Transverse colon (tissue), 4 donors: ENCODE data around the gene PEX10. TPM values are rescaled to one million over a fixed set of nuclear protein-coding genes. Genes with fewer than 3 reads are reported as not detected.

ENCODE experiments used
- DNase-seq: peaks from one replicate; pipeline ENCODE4 v3.0.0-alpha.2; 2019
- H3K27ac ChIP-seq, 4 donors: fragments of 200-600 bp; sonication (generic); 2 replicates each; pipeline ENCODE4 v1.5.1; 2016 to 2018; ENCODE audit warnings: inconsistent platforms in 4 of 4
- H3K27me3 ChIP-seq: fragments of 200-600 bp; sonication (generic); 2 replicates; pipeline ENCODE4 v1.5.1; 2017; ENCODE audit warnings: inconsistent platforms
- H3K36me3 ChIP-seq, 4 donors: fragments of 200-600 bp; sonication (generic); 2 replicates each; pipeline ENCODE4 v1.5.1; 2017 to 2019; ENCODE audit warnings: inconsistent platforms in 4 of 4
- H3K4me1 ChIP-seq, 4 donors: fragments of 200-600 bp; sonication (generic); 2 replicates each; pipeline ENCODE4 v1.5.1; 2017 to 2020; ENCODE audit warnings: inconsistent platforms in 4 of 4
- H3K4me3 ChIP-seq, 4 donors: fragments of 200-600 bp; sonication (generic); 1 replicate in 1 of 4; 2 replicates in 3 of 4; pipeline versions ENCODE4 v1.5.1 to v1.6.1; 2017 to 2019; ENCODE audit warnings: inconsistent platforms in 4 of 4
- H3K9me3 ChIP-seq, 2 donors: fragments of 200-600 bp; sonication (generic); 2 replicates each; pipeline ENCODE4 v1.5.1; 2017 to 2019; ENCODE audit warnings: inconsistent platforms in 2 of 2
- CTCF ChIP-seq, 5 experiments: fragments of 200-600 bp in 3 of 5; fragments of 450-650 bp in 2 of 5; sonication (generic) in 3 of 5; IDR thresholded peaks; 1 replicate in 2 of 5; 2 replicates in 3 of 5; pipeline ENCODE4 v1.5.1; 2016 to 2017; ENCODE audit warnings: antibody characterized with exemption in 5 of 5, inconsistent platforms in 3 of 5, mild to moderate bottlenecking in 2 of 5, moderate library complexity in 1 of 5
- EP300 ChIP-seq: sonication (generic); formaldehyde crosslinking; IDR thresholded peaks from one replicate; pipeline ENCODE4 v1.6.1; 2017; ENCODE audit warnings: antibody characterized with exemption, low read depth
- POLR2A ChIP-seq: fragments of 450-650 bp; IDR thresholded peaks from one replicate; pipeline ENCODE4 v1.6.1; 2016; ENCODE audit warnings: antibody characterized with exemption, mild to moderate bottlenecking, moderate library complexity
- POLR2AphosphoS5 ChIP-seq, 3 donors: sonication (generic); formaldehyde crosslinking; IDR thresholded peaks; one replicate each; pipeline ENCODE4 v1.6.1; 2016; ENCODE audit warnings: antibody characterized with exemption in 3 of 3
- WGBS, 2 donors: methylation state at CpG; one replicate each; pipeline ENCODE4 v1.1.5; 2018; ENCODE audit warnings: low coverage in 1 of 2; 5-methylcytosine and 5-hydroxymethylcytosine counted together
- in situ Hi-C, 4 donors: fragments of 200-750 bp; cut with MboI; loops; one replicate each; pipeline versions ENCODE4 v1.15.0 to v1.15.1; 2017; ENCODE audit warnings: low sequenced_read_pairs in 3 of 4, low pct_ligation_motif_present in 1 of 4, low pct_unique_long_range_greater_than_20kb in 1 of 4
- intact Hi-C: fragments of 100-400 bp; cut with DNase I; formaldehyde crosslinking; loops from one replicate; pipeline ENCODE4 v1.15.1; 2023; ENCODE audit warnings: low total_unique reads
- total RNA-seq, 4 donors: library from RNA; depleted of rRNA; stranded (reverse); fragments of >200 nt; gene quantifications; one replicate each; pipeline ENCODE4 v1.1.0, GENCODE V29; 2016

Gene PEX10
- total RNA-seq, 4 donors from 2014 or later, result 16.9 to 28.8 (median 21.3) TPM

GRCh38 chr1:2458687-2459086, 46.3 kb upstream of the PEX10 start:
- 76% methylated on average over 16 of the region's 18 CpGs; no CpG with 5 or more reads in 1 of the 2 donors for WGBS, 2 donors
- H3K27me3 ChIP-seq, result peaks cover 22% of the 10 kb centered on the region
- H3K9me3 ChIP-seq, result no peaks in the 10 kb centered on the region
- no peak overlapping the region for H3K27ac ChIP-seq
- no peaks in the 10 kb centered on the region for H3K36me3 ChIP-seq
- in situ Hi-C loops, result no loop called here
- no peak for TF ChIP-seq CTCF (IDR thresholded peaks at IDR 0.05)
- no peak for TF ChIP-seq EP300
- no peak for TF ChIP-seq POLR2AphosphoS5 (IDR thresholded peaks at IDR 0.05)
- TF ChIP-seq POLR2A, result no peak
- no peak for DNase-seq
- intact Hi-C loops, result no loop called here
- no peaks in the 10 kb centered on the region for H3K4me1 ChIP-seq
- no peak overlapping the region for H3K4me3 ChIP-seq

- no peaks in the 10 kb centered on the region for H3K4me1 ChIP-seq
- intact Hi-C loops, result no loop called here
- no peak for TF ChIP-seq CTCF (IDR thresholded peaks at IDR 0.05)
- TF ChIP-seq EP300, result no peak
- TF ChIP-seq POLR2A, result no peak
- no peak for TF ChIP-seq POLR2AphosphoS5 (IDR thresholded peaks at IDR 0.05)
- peaks cover 17% of the 10 kb centered on the region for H3K27me3 ChIP-seq
- in situ Hi-C loops, result no loop called here
- WGBS, 2 donors, result 68% methylated on average over 13 of the region's 17 CpGs; no CpG with 5 or more reads in 1 of the 2 donors
- H3K27ac ChIP-seq, result no peak overlapping the region
- no peak overlapping the region for H3K4me3 ChIP-seq
- H3K9me3 ChIP-seq, result no peaks in the 10 kb centered on the region
- DNase-seq, result no peak
- no peaks in the 10 kb centered on the region for H3K36me3 ChIP-seq
Observed at GRCh38 chr1:2457444-2457843, 45.1 kb upstream of the PEX10 start.

GRCh38 chr1:2455757-2456156, 43.4 kb upstream of the PEX10 start:
- no peak overlapping the region for H3K4me3 ChIP-seq
- no peaks in the 10 kb centered on the region for H3K9me3 ChIP-seq
- intact Hi-C loops, result no loop called here
- WGBS, 2 donors, result 72% methylated on average over 21 of the region's 21 CpGs; no CpG with 5 or more reads in 1 of the 2 donors
- in situ Hi-C loops, result no loop called here
- H3K36me3 ChIP-seq, result no peaks in the 10 kb centered on the region
- no peaks in the 10 kb centered on the region for H3K4me1 ChIP-seq
- no peak for DNase-seq
- TF ChIP-seq EP300 (no peak), POLR2A (no peak), CTCF (IDR thresholded peaks at IDR 0.05) (no peak)
- peaks cover 18% of the 10 kb centered on the region for H3K27me3 ChIP-seq
- no peak overlapping the region for H3K27ac ChIP-seq

GRCh38 chr1:2454227-2454626, 41.9 kb upstream of the PEX10 start:
- Histone ChIP-seq H3K27me3 (peaks cover 14% of the 10 kb centered on the region), H3K4me3 (no peak overlapping the region), H3K4me1 (no peaks in the 10 kb centered on the region), H3K27ac (no peak overlapping the region), H3K36me3 (no peaks in the 10 kb centered on the region), H3K9me3 (no peaks in the 10 kb centered on the region)
- no peak for TF ChIP-seq POLR2AphosphoS5 (IDR thresholded peaks at IDR 0.05)
- no peak for TF ChIP-seq CTCF (IDR thresholded peaks at IDR 0.05)
- no peak for DNase-seq
- in situ Hi-C loops, result no loop called here
- 80% methylated on average over 9 of the region's 10 CpGs; no CpG with 5 or more reads in 1 of the 2 donors for WGBS, 2 donors
- intact Hi-C loops, result no loop called here
